Vagina (tissue), 2 donors: ENCODE results near the gene OR6T1.

Experiments used
- POLR2AphosphoS5 ChIP-seq, 2 donors: sonication (generic); formaldehyde crosslinking; IDR thresholded peaks; one replicate each; pipeline ENCODE4 v1.9.0; 2017; ENCODE audit warnings: antibody characterized with exemption in 2 of 2, mild to moderate bottlenecking in 2 of 2, low read depth in 1 of 2; ENCODE audit not compliant: insufficient read depth in 1 of 2
- TF ChIP-seq, protein P1 (sequence below), 3 experiments: fragments of 450-650 bp in 2 of 3; fragments of 200-600 bp in 1 of 3; sonication (generic) in 1 of 3; IDR thresholded peaks; one replicate each; pipeline ENCODE4 v1.5.1; 2017 to 2019; ENCODE audit warnings: antibody characterized with exemption in 3 of 3, mild to moderate bottlenecking in 2 of 3, moderate library complexity in 2 of 3

GRCh38 chr11:123899792-123900191 lies 43.8 kb downstream of the OR6T1 start:
- TF ChIP-seq, protein P1, sequence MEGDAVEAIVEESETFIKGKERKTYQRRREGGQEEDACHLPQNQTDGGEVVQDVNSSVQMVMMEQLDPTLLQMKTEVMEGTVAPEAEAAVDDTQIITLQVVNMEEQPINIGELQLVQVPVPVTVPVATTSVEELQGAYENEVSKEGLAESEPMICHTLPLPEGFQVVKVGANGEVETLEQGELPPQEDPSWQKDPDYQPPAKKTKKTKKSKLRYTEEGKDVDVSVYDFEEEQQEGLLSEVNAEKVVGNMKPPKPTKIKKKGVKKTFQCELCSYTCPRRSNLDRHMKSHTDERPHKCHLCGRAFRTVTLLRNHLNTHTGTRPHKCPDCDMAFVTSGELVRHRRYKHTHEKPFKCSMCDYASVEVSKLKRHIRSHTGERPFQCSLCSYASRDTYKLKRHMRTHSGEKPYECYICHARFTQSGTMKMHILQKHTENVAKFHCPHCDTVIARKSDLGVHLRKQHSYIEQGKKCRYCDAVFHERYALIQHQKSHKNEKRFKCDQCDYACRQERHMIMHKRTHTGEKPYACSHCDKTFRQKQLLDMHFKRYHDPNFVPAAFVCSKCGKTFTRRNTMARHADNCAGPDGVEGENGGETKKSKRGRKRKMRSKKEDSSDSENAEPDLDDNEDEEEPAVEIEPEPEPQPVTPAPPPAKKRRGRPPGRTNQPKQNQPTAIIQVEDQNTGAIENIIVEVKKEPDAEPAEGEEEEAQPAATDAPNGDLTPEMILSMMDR (IDR thresholded peaks at IDR 0.05): no peak
- no peak for TF ChIP-seq POLR2AphosphoS5 (IDR thresholded peaks at IDR 0.05; ENCODE audit: insufficient read depth in 1 of 2, low read depth in 1 of 2)
